GM21786 (cell line): ENCODE data around the gene PTMS.

Experiments
- ATAC-seq: cut with Tn5 transposase; IDR thresholded peaks from one replicate; pipeline ENCODE4 v1.9.1; 2021; ENCODE audit not compliant: unreplicated experiment

Gene PTMS

DNA sequence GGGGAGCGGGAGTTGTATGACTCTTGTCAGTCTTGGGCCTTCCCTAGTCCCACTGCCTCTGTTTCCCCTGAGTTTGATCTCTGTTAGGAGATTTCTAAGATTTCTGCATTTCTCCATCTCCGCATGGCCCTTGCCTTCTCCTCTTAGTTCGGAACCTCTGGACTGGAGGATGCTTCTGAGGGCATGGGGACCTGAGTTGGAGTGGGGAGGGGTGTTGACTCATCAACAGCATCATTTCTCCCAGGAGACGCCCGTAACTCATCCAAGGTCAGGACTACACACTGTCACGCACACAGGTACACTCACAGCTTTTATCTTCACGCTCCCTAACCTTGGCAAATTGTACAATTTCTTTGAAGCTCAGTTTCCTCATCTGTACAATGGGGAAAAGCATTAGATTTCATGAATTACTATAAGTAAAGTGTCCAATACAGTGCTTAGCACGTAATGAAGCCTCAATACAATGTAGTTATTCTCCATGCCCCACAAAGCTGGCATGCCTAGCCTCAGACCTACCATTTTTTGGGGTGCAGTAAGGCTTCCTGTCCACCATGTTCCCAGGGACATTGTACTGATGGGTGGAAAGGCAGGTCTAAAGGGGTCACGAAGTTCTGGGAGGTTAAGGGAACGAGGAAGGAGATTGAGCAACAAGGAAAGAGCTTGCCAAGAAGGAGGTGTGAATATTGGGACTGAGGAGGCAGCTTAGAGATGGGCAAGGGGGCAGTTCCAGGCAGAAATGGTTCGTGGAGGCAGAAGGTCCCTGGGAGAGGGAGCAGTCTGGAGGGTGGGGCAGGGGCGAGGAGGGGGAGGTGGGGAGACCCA, 5.6 kb downstream of the PTMS start:
- no peak for ATAC-seq

DNA sequence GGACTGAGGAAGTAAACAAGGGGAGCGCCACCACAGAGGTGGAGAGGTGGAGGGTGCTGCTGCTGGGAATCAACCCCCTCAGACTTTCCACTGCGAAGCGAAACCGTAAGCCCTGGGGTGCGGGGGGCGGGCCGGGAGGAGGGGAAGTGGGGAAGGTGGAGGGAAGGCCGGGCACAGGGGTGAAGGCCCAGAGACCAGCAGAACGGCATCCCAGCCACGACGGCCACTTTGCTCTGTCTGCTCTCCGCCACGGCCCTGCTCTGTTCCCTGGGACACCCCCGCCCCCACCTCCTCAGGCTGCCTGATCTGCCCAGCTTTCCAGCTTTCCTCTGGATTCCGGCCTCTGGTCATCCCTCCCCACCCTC, 6.2 kb downstream of the PTMS start, which contains the start of gene LAG3:
TSS of gene LAG3 (plus strand) at position 190 of the 365 bp plus-strand sequence. CDS start 333 bp downstream, outside the sequence.
- no peak for ATAC-seq

DNA sequence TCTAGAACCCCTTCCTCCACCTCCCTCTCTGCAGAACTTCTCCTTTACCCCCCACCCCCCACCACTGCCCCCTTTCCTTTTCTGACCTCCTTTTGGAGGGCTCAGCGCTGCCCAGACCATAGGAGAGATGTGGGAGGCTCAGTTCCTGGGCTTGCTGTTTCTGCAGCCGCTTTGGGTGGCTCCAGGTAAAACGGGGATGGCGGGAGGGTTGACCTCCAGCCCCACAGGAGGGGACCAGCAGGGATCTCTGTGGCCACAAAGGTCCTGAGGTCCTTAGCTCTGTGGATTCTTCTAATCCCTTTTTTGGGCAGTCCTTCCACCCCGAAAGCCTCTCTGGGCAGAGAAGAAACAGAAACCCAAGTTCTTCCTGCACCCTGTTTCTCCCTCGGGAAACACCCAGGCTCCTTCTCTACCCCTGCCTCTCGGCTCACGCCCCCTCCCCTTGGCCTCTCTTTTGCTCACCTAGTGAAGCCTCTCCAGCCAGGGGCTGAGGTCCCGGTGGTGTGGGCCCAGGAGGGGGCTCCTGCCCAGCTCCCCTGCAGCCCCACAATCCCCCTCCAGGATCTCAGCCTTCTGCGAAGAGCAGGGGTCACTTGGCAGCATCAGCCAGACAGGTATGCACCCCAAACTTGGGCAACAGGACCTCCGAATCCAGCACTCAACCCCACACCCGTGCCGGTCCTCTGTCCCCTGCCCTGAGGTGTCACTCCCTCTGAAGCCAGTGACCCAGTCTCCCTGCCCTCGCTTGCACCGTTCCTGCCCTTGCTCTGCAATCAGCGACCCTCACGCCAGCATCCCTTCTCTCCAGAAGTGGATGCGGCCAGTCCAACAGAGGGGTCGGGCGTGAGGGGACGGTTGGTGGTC, 6.8 kb downstream of the PTMS start:
- no peak for ATAC-seq

GRCh38 chr12:6773590-6774351, 7.6 kb downstream of the PTMS start:
- ATAC-seq: no peak

GRCh38 chr12:6774499-6775062, 8.4 kb downstream of the PTMS start:
- ATAC-seq: no peak

- no peak for ATAC-seq
Observed at GRCh38 chr12:6775185-6776174, 9.3 kb downstream of the PTMS start.

GRCh38 chr12:6777386-6777785, 11.2 kb downstream of the PTMS start:
- no peak for ATAC-seq

- ATAC-seq: no peak
Observed at GRCh38 chr12:6778217-6778573, 12.0 kb downstream of the PTMS start.

GRCh38 chr12:6778574-6779550, 12.7 kb downstream of the PTMS start:
- ATAC-seq: peak; percentile 79

DNA sequence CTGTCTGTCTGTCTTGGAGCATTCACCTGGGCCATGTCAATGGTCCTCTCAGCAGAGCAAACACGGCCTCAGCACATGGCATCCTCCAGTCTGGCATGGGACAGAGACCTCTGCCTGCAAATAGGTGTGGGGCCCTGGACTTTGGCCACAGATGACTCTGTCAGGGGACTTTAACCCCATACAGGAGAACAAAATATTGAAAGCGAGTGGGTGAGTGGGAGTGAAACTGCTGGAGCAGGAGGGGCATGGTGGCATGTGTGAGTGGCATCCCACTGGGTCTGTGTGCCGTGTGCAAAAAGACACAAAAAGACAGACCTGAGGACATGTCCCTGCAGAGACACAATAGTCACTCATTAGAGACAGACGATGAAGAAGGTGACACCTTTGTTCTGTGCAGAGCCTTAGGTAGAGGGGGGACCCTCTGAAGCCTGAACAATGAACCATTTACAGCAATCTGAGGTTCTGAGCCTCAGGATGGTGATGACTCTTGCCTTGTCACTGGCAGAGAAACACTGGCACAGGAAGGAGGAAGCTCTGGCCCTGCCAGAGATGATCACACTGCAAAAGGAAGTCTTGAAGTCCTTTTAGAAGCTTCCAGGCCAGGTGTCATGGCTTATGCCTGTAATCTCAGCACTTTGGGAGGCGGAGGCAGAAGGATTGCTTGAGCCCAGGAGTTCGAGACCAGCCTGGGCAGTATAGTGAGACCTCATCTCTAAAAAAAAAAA, 13.7 kb downstream of the PTMS start:
- no peak for ATAC-seq

- no peak for ATAC-seq
Observed at GRCh38 chr12:6780573-6780972, 14.4 kb downstream of the PTMS start.

DNA sequence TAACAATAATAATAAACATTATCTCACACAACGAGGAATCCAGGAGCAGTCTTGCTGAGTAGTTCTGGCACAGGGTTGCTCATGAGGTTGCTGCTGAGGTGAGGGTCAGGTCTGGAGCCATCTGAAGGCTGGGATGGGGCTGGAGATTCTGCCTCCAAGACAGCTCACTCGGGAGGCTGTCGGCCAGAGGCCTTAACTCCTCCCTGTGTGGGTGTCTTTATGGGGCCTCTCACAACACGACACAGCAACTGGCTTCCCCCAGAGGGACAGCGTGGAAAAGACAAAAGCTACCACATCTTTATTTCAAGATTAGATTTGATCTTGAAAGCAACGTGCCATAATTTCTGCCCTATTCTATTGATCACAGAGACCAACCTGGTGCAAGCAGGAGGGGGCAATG, 16.0 kb downstream of the PTMS start:
- ATAC-seq: no peak

DNA sequence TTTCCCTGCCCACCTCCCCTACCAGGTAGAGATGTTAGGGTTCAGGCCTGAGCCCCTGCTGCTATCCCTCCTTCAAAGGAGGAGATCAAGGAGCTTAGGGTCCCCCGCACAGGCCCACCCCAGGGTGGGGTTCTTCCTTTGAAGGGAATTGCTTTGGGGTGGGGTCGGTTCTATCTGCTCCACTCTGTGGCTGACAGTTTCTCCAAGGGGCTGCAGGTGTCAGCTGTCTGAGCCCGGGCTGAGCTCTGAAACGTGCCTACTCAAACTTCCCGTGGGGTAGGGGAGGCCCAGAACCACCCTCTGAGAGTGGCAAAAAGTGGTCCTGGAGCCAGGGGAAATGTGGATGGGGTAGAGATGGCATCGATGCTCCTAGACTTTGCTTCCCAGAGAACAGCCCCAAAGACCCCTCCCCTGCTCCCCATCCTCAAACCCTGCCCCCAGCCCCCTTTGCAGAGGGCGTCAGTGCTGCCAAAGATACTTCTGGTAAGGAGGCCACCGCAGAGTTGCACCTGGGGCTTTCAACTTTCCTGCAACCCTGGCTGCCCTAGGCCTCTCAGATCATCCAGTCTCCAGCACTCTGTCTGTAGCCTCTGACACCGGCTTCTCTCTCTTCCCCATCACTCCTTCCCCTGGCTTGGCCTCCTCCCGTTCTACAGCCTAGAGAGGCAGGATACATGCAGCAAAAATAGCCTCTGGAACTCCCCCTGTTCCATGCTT, 16.8 kb downstream of the PTMS start:
- no peak for ATAC-seq

DNA sequence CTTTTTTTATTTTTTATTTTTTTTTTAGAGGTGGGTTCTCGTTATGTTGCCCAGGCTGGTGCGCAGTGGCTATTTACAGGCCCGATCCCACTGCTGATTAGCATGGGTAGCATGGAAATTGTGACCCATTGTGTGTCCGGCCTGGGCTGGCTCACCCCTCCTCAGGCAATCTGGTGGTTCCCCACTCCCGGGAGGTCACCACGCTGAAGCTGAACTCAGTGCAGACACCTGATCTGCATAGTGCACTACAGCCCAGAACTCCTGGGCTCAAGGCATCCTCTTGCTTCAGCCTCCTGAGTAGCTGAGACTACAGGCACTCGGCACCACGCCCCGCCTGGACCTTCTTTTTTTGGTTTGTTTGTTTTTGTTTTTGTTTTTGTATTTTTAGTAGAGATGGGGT, 17.7 kb downstream of the PTMS start:
- ATAC-seq: no peak

GRCh38 chr12:6784296-6784695, 18.1 kb downstream of the PTMS start:
- ATAC-seq: no peak

GRCh38 chr12:6784761-6785160, 18.6 kb downstream of the PTMS start:
- ATAC-seq: no peak

DNA sequence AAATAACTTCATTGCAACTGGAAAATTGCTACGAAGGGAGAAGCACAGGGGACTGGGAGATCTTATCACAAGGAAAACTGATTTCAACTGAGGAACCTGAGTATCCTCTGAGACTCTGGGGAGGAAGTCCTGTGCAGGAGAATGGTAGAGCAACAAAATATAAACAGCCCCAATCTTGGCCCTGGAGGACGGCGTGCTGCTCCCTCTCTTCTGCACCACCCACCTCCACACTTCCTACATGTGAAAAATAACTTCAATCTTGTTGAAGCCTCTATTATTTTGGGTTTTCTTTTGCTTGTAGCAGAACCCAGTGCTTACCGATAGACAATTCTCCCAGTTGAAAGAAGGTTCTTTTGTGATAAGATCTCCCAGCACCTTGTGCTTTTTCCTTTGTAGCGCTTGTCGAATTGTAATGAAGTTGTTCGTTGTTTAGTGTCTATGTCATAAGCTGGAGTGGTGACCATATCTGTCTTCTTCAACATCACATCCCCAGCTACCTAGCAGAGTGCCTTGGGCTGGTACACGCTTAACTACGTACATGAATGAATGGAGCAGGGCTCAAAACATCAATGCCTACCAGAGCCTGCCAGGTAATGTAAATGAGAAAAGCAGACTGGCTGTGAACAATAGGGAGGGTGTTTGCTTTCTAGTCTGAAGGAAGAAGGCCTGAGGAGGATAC, 20.4 kb downstream of the PTMS start:
- no peak for ATAC-seq
